ENCODE results near the gene ARHGAP15.
"Not testable (repeated sequence)": the region's sequence is repeated elsewhere in the genome, so short reads cannot be mapped to it uniquely, and the experiment has no call there.

Gene ARHGAP15

GRCh38 chr2:143499061-143499460 lies 369.8 kb downstream of the ARHGAP15 start:
- DNase-seq = no peak

- no peak for DNase-seq
These were observed 372.0 kb downstream of the ARHGAP15 start for GRCh38 chr2:143501106-143501676.

GRCh38 chr2:143503280-143503679 lies 374.1 kb downstream of the ARHGAP15 start:
- no peak for DNase-seq

GRCh38 chr2:143504397-143504796 lies 375.2 kb downstream of the ARHGAP15 start:
- no peak for DNase-seq

GRCh38 chr2:143505542-143505941 lies 376.3 kb downstream of the ARHGAP15 start:
- no peak for DNase-seq

GRCh38 chr2:143513081-143513480 lies 383.9 kb downstream of the ARHGAP15 start:
- peak; percentile 76 for DNase-seq

- no peak for DNase-seq
These were observed 385.2 kb downstream of the ARHGAP15 start for GRCh38 chr2:143514413-143514812.

GRCh38 chr2:143515318-143515717 lies 386.1 kb downstream of the ARHGAP15 start:
- DNase-seq = no peak

GRCh38 chr2:143519521-143519920 lies 390.3 kb downstream of the ARHGAP15 start:
- no peak for DNase-seq

- DNase-seq = no peak
These were observed 392.2 kb downstream of the ARHGAP15 start for GRCh38 chr2:143521396-143521795.

- DNase-seq = no peak
These were observed 393.5 kb downstream of the ARHGAP15 start for GRCh38 chr2:143522699-143523098.

- no peak for DNase-seq
These were observed 394.9 kb downstream of the ARHGAP15 start for GRCh38 chr2:143524119-143524553.

GRCh38 chr2:143524559-143525401 lies 395.6 kb downstream of the ARHGAP15 start:
- DNase-seq = no peak

- no peak for DNase-seq
These were observed 396.2 kb downstream of the ARHGAP15 start for GRCh38 chr2:143525402-143525860.

GRCh38 chr2:143526498-143526897 lies 397.3 kb downstream of the ARHGAP15 start:
- no peak for DNase-seq

GRCh38 chr2:143528021-143528420 lies 398.8 kb downstream of the ARHGAP15 start:
- DNase-seq = no peak

GRCh38 chr2:143529118-143529720 lies 400.0 kb downstream of the ARHGAP15 start:
- DNase-seq = no peak

- no peak for DNase-seq
These were observed 401.5 kb downstream of the ARHGAP15 start for GRCh38 chr2:143530758-143531157.

- no peak for DNase-seq
These were observed 402.8 kb downstream of the ARHGAP15 start for GRCh38 chr2:143532061-143532460.

- no peak for DNase-seq
These were observed 404.6 kb downstream of the ARHGAP15 start for GRCh38 chr2:143533846-143534245.

- DNase-seq = no peak
These were observed 406.6 kb downstream of the ARHGAP15 start for GRCh38 chr2:143535802-143536201.

GRCh38 chr2:143541899-143542298 lies 412.7 kb downstream of the ARHGAP15 start:
- not testable (repeated sequence) for DNase-seq

GRCh38 chr2:143545059-143545948 lies 416.1 kb downstream of the ARHGAP15 start:
- DNase-seq = no peak

All from hematopoietic multipotent progenitor cell treated with erythropoietin and hydrocortisone succinate and interleukin-3 and kit ligand, for 6 days (in vitro differentiated cells).